Ureter (tissue), 1 donor: Measurements from ENCODE around the gene TSPAN33. TPM values are rescaled to one million over a fixed set of nuclear protein-coding genes. Genes with fewer than 3 reads are reported as not detected.
"Not testable (repeated sequence)": the region's sequence is repeated elsewhere in the genome, so short reads cannot be mapped to it uniquely, and the experiment has no call there.

ENCODE experiments used
- DNase-seq: peaks from one replicate; pipeline ENCODE4 v3.0.0-alpha.2; 2020; ENCODE audit warnings: low spot score
- total RNA-seq: library from RNA; stranded (reverse); gene quantifications from one replicate; pipeline ENCODE4 v1.2.4, GENCODE V29; 2023
- donor health status: DM: yes; HTN: yes; CAD: no.

The TSPAN33 gene
- total RNA-seq, 1 donor from 2014 or later, result 11.1 TPM

DNA sequence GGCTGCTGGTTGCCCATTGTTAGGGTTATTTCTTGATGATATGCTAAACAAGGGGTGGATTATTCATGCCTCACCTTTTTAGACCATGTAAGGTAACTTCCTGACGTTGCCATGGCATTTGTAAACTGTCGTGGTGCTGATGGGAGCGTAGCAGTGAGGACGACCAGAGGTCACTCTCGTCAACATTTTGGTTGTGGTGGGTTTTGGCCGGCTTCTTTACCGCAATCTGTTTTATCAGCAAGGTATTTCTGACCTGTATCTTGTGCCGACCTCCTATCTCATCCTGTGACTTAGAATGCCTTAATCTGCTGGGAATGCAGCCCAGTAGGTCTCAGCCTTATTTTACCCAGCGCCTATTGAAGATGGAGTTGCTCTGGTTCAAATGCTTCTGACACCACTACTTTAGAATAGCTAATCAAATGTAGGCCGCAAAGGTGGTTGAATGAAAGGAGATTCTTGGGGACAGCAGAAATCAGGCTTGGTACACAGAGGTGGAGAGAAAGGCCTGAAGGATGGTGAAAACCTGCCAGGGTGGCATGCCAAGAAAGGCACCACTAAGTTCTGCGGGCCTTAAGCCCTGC is 26.0 kb downstream of the TSPAN33 start:
- no peak for DNase-seq

DNA sequence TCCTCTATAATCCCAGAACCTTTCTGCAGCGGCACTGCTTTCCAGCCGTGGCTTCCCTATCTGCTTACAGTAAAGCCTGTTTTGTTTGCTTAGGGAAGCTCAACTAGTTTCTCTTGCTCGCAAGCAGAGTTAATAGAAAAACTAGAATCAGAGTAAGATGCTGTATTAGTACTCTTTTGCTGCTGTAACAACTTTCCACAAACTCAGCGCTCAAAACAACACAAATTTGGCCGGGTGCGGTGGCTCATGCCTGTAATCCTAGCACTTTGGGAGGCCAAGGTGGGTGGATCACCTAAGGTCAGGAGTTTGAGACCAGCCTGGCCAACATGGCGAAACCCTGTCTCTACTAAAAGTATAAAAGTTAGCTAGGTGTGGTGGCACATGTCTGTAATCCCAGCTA is 29.4 kb downstream of the TSPAN33 start:
- DNase-seq, result not testable (repeated sequence)

DNA sequence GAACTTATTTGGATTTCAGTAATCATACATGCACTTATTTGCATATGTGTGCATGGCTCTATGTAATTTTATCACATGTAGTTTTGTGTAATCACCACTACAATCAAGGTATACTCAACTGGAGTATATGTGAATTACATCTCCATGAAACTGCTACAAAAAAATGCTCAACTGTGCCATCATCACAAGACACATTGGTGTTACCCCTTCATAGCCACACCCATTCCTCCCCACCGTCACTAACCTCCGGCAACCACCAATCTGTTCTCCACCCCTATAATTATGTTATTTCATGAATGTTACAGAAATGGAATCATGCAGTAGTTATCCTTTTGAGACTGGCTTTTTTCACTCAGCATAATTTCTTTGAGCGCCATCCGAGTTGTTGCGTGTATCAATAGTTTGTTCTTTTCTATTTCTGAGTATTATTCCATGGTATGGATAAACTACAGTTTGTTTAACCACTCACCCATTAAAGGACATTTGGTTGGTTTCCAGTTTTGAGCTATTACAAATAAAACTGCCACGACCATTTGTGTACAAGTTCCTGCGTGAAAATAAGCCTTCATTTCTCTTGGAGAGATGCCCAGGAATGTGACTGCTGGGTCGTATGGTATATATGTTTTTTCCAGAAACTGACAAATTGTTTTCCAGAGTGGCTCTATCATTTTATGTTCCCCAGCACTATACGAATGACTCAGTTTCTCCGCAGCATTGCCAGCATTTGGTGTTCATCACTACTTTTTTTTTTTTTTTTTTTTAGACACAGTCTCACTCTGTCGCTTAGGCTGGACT is 32.6 kb downstream of the TSPAN33 start:
- DNase-seq, result no peak

DNA sequence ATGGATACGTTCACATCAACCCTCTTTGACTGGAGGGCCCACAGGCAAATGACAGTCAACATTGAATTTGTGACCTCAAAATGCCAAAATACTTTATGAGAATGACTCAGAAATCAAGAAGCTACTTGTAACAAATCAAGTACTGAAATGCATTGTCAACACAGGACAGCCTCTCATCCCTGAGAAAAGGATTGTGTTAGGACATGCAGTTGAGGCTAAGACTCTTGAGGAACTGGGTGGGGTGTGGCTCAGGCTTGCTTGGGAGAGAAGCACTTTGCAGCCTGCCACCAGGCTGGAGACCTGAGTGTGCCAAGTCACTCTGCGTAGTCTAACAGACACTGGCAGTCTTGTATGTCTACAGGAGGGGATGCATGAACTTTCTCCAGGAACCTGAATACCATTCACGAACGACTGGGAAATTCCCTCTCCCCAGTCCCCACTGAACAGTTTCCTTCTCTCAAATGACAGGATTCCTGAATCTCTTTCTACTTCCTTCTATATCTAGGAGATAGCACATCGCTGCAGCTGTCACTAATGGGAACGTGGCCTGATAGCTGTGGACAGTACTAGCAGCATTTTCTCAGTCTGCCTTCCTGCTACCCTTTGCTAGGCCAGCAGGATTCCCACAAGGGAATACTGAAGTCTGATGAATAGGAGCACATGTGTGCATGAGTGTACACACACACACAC is 40.6 kb downstream of the TSPAN33 start:
- DNase-seq, result no peak

DNA sequence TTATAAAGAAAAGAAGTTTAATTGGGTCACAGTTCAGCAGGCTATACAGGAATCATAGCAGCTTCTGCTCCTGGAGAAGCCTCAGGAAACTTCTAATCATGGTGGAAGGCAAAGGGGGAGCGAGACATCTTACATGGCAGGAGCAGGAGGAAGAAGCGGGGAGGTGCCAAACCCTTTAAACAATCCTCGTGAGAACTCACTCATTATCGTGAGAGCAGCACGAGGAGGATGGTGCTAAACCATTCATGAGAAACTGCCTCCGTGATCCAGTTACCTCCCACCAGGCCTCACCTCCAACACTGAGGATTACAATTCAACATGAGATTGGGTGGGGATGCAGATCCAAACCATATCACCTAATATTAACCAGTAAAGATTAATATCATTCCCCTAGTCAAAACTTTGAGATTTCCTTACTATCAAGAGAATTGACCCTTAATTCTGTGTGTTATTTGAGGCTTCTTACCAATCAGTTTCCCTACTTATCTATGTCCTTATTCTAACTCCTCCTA is 42.3 kb downstream of the TSPAN33 start:
- DNase-seq, result no peak

DNA sequence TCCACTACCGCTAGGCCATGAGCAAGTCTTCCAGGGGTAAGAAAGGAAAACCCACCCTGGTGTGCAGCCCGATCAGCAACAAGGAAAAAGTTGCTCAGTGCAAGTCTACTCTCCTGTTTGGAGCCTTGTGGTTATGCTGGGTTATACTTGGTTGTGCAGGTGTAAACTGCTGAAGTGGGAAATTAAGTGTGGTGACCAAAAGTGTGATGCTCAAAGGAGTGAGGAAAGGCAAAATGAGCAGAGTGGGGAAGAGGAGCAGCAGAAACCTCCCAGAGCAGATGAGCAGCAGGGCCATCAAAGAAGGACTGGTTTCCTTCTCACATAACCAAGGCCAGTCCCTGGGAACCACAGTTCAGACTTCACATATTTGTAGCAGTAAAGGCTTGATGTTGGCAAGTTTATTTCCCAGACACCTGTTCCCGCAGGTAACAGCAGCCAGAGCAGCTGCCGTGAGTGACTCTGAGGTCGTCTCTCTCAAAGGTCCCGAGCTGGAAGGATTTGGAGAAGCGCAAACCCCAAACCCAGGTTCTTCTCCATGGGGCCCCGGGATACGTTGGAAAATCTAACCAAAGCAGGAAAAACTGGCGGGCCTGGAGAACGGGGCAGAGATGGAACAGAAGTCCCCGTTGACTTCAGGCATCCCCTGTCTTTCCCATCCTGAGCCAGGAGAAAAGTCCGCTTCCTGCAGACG is 43.3 kb downstream of the TSPAN33 start:
- no peak for DNase-seq

DNA sequence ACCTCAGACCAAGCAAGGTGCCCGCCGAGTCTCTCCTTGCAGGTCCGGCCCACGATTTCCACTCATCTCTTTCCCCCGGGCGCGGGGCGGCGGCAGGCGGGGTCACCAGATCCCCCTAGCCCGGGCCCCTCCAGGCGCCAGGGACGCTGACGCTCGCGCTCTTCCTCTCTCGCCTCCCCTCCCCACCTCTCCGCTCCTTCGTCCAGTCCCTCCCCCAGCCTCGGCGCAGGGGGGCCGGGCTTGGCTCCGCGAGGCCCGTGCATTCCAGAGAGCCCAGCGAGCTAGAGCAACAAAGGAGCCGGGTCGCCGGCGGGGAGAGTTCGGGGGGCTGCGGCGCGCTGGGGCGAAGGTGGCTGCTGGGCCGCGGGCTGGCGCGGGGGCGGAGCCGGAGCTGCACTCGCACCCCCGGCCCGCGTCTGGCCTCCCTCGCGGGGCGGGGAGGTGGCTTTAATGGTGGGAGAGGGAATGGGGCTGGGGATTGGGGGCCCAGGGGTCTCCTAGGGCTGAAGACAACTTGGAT is 43.9 kb downstream of the TSPAN33 start, which contains the start of gene SMO:
Gene SMO (plus strand): TSS at position 262 of the 520 bp plus-strand sequence. CDS start 519 bp downstream, outside the sequence.
- DNase-seq, result no peak

DNA sequence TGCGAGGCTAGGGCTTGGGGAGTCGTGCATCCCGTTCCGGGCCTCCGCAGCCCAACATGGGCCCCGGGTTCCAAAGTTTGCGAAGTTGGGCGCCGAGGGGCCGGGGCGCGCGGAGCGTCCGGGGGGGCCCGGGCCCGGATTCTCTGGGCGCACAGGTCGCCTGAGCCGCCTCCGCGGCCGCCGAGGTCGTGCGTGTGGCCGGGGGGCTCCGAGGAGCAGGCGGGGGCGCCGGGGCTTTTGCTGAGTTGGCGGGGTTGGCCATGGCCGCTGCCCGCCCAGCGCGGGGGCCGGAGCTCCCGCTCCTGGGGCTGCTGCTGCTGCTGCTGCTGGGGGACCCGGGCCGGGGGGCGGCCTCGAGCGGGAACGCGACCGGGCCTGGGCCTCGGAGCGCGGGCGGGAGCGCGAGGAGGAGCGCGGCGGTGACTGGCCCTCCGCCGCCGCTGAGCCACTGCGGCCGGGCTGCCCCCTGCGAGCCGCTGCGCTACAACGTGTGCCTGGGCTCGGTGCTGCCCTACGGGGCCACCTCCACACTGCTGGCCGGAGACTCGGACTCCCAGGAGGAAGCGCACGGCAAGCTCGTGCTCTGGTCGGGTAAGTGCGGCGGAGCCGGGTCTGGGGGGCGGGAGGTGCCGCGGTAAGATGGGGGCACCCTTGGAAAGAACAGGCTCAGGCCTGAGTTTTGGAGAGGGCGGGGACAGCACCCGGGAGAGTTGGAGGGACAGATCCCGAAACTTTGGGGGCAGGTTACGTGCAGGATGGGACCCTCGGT is 44.6 kb downstream of the TSPAN33 start:
- no peak for DNase-seq

DNA sequence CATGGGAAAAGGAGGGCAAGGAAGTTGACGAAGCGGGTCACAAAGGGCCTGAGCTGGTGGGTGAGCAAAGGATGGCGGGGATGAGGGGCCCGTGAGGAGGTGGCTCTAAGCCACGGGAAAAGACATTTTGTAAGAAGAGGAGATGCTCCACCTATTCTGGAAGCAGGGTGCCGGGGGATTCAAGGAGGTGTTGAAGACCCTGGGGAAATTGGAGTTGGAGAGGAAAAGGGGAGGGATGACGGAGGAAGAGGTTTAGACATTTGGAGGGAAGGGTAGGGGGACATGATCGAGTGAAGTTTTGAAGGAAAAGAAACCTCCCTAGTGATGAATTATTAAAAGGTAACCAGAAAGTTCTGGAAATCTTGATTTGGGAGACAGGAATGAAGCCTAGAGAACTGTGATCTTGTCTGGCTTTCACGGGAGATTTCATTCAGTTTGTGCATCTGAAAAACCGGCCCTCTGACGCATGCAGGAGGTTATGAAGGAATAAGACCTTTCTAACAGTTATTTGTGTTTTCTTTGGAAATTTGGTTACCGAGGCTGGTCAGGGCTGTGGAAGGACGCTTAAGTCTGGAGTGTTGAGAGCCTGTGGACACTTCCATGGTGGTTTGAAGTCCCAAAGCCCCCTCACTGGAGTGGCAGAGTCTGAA is 45.3 kb downstream of the TSPAN33 start:
- DNase-seq, result no peak

DNA sequence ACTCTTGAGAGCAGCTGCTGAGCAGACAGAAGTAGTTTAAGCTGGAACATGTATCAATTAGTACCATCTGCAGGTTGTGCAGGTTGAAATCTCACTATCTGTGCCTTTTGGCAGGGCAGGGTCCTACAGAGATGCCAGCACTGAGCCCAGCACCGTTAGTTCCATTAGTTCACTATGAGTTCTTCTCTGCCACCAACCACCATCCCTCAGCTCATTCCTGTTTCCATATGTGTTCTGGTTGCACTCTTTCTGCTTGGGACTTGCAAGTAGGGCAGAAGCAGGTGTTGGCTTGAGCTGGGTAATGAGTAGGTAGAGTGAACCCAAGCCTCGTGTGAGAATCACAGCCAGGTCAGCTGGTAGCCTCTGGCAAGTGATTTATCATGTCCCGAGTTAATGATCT is 46.8 kb downstream of the TSPAN33 start:
- DNase-seq, result no peak

DNA sequence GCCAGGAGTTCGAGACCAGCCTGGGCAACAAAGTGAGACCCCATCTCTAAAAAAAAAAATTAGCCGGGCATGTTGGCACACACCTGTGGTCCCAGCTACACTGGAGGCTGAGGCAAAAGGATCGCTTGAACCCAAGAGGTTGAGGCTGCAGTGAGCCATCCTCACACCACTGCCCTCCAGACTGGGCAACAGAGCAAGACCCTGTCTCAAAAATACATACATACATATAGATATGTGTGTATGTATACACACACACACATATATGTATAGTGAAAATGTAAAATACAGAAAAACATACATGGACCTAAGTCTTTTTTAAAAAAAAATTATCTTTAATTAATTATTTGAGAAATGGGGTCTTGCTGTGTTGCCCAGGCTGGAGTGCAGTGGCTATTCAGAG is 49.4 kb downstream of the TSPAN33 start:
- no peak for DNase-seq

DNA sequence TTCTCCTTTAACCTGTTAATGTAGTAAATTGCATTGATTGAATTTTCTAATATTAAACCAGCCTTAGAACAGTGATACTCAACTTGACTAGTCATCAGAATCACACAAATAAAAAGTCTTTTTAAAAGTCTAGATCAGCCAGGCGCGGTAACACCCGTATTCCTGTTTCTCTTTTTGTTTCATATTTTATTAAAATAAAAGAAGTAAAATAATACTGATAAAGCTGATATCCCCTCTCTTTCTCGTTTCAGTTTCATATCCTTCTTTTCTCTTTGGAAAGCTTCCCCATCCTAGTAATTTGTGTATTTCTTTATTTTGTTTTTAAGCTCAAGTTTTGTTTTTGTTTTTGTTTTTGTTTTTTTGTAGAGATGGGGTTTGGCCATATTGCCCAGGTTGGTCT is 53.3 kb downstream of the TSPAN33 start:
- no peak for DNase-seq

DNA sequence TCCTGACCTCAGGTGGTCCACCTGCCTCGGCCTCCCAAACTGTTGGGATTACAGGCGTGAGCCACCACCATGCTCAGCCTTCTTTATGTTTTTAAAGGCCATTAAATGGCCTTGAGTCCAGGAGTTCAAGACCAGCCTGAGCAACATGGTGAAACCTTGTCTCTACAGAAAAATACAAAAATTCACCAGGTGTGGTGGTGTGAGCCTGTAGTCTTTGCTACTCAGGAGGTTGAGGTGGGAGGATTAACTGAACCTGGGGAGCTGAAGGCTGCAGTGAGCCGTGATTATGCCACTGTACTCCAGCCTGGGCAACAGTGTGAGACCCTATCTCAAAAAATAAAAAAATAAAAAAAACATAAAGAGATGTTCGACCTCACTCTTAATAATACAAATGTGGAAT is 54.9 kb downstream of the TSPAN33 start:
- DNase-seq, result no peak

DNA sequence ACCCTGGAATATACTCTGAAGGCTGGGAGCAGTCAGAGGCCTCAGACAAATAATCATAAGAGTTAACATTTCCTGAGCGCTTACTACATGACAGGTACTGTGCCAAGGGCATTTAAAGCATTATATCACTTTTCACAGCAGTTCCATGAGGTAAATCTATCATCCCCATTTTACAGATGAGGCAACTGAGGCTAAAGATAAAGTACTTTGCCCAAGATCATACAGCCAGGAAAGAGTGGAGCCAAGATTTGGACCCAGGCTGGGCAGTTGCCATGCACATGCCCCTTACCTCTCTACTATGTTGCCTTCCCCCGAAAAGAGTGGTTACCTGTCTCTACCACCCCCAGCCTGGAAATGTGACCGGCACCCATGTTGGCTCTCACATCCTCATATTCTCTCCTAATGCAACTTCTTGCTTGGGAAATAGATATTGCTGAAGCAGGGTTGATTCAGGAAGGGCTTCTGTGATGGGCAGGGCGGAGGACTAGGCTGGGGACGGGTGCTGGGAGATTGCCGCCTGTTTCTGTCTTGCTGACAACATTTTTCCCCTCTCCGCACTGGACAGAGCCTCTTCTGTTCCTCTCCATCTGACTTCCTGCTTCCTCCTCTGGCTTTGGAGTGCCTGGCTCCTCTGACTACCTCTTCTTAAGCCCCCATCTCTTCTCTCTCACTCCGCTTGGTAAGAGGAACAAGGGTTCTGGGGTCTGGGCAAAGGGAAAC is 57.7 kb downstream of the TSPAN33 start:
- no peak for DNase-seq

DNA sequence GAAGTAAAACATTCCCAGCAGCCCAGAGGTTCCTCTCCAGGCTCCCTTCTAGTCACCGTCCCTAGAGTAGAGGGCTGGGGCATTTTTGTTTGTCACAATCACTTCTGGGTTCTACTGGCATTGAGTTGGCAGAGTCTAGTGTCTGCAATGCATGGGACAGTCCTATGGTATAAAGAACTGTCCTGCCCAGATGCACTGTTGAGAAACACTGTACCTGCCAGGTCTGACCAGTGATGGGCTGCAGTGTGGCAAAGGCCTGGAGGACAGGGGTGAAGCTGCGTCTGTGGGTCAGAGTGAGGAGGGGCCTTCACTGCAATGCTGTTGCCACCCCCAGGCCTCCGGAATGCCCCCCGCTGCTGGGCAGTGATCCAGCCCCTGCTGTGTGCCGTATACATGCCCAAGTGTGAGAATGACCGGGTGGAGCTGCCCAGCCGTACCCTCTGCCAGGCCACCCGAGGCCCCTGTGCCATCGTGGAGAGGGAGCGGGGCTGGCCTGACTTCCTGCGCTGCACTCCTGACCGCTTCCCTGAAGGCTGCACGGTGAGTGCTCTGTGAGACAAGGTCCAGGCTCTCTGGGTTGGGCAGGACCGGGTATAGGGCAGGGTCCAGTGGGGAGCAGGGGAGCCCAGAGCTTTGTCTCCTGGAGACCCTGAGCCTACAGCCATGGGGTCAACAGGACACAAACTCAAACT is 58.7 kb downstream of the TSPAN33 start:
- no peak for DNase-seq

DNA sequence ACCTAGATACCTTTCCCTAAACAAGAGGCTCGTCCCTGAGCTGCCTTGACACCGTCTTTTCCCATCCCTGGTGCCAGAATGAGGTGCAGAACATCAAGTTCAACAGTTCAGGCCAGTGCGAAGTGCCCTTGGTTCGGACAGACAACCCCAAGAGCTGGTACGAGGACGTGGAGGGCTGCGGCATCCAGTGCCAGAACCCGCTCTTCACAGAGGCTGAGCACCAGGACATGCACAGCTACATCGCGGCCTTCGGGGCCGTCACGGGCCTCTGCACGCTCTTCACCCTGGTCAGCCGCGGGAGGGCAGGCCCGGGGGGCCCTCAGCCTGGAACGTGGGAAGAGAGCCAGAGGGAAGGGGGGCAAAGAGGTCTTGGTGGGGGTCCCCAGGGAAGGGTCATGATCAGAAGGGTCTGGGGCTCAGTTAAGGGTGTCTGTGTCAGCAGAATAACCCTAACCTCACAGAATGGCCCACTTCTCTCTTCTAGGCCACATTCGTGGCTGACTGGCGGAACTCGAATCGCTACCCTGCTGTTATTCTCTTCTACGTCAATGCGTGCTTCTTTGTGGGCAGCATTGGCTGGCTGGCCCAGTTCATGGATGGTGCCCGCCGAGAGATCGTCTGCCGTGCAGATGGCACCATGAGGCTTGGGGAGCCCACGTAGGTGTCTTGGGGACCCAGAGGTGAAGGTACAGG is 60.8 kb downstream of the TSPAN33 start:
- DNase-seq, result no peak

DNA sequence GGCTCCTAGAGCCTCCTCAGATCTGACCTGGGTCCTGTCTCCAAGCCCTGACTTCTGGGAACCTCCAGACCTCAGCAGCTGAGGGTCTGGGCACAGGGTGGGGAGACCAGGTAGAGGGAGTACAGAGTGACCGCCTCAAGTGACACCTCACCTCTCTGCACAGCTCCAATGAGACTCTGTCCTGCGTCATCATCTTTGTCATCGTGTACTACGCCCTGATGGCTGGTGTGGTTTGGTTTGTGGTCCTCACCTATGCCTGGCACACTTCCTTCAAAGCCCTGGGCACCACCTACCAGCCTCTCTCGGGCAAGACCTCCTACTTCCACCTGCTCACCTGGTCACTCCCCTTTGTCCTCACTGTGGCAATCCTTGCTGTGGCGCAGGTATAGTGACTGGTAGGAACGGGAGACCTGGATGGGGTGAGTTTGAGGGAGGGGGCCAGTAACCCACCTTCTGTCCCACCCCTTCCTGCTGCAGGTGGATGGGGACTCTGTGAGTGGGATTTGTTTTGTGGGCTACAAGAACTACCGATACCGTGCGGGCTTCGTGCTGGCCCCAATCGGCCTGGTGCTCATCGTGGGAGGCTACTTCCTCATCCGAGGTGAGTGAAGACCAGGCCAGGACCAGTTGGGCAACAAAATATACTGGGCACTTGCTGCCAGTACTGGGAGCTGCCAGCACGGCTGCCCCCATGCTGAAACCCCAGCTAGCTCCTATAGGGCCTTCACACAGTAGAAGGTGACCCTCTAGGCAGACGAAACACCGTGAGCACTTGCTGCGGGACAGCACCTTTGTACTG is 61.7 kb downstream of the TSPAN33 start:
- no peak for DNase-seq

DNA sequence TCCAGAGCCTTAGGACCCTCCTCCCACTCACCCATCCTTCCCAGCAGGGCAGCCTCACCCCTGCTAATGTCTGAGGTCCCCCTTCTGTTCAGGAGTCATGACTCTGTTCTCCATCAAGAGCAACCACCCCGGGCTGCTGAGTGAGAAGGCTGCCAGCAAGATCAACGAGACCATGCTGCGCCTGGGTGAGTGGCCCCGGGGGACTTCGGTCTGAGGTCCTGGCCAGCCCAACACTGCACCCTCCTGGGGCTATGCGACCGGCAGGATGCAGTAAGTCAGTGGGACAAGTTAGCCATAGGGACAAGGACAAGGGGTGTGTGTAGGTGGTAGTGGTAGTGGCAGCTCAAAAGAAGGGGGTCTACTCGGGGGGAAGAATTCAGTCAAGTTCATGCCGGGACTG is 64.2 kb downstream of the TSPAN33 start:
- DNase-seq, result no peak
